Measurements from ENCODE around the gene KMT2A.
"Not testable (repeated sequence)": the region's sequence is repeated elsewhere in the genome, so short reads cannot be mapped to it uniquely, and the experiment has no call there.

The KMT2A gene

GRCh38 chr11:118443590-118444218, 7.4 kb downstream of the KMT2A start:
- peaks cover 98% of the 10 kb centered on the region for H3K4me1 Mint-ChIP-seq
- H3K27ac Mint-ChIP-seq: peak overlapping the region in 1 of 2 donors; percentile 59
- H3K4me3 Mint-ChIP-seq: peak overlapping the region; percentile 55 to 63
- DNase-seq: peak in 1 of 2 donors; percentile 7
- H3K9me3 Mint-ChIP-seq: no peaks in the 10 kb centered on the region
- H3K27me3 Mint-ChIP-seq: no peaks in the 10 kb centered on the region
- peak; percentile 79 for ATAC-seq

GRCh38 chr11:118447423-118447822, 11.1 kb downstream of the KMT2A start:
- H3K4me1 Mint-ChIP-seq: peaks cover 78% of the 10 kb centered on the region
- no peaks in the 10 kb centered on the region for H3K27me3 Mint-ChIP-seq
- H3K4me3 Mint-ChIP-seq: peak overlapping the region; percentile 53 to 54
- no peaks in the 10 kb centered on the region for H3K9me3 Mint-ChIP-seq
- no peak for DNase-seq
- peak overlapping the region in 1 of 2 donors; percentile 27 for H3K27ac Mint-ChIP-seq
- ATAC-seq: no peak

DNA sequence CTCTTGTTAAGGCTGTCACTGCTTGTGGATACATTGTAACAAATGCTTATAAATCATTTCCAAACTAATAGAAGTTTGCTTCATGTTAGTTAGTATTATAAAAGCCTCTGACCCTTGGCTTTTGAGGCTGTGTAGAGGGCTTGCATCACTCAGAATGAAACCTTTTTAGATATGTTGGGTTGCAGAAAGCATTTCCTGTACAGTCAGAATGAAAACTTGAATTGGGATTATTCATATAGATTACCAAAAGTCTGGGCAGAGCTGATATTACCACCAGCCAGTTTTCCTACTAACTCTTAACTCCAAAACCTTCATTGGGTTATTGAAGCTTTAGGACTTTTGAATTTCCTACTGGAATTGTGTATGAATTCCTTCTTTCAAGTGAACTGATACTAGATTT, 12.0 kb downstream of the KMT2A start:
- Mint-ChIP-seq H3K4me3 (peak overlapping the region; percentile 35 to 46), H3K27ac (peak overlapping the region in 1 of 2 donors; percentile 77)
- peak; percentile 92 for ATAC-seq

DNA sequence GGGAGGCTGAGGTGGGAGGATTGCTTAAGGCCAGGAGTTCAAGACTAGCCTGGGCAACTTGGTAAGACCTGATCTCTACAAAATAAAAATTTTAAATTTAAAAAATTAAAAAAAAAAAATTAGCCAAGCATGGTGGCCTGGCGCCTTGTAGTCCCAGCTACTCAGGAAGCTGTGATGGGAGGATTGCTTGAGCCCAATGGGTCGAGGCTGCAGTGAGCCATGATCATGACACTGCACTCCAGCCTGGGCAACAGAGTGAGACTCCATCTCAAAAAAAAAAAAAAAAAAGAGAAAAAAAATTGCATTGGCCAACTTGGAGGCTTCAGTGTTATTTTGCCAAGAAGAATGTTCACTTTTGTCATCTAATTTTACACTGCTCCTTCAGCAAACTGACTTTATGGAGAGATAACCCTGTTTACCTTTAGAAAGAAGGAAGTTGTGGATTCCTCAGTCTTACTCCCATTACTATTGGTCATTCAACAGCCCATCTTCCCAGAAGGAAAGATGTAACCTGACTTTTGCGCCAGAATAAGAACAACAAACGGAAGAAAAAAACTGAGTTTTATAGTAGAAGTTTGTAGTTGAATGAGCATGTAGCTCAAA, 13.1 kb downstream of the KMT2A start:
- DNase-seq (no peak), ATAC-seq (no peak)
- Mint-ChIP-seq H3K27me3 (no peaks in the 10 kb centered on the region), H3K4me3 (no peak overlapping the region), H3K27ac (no peak overlapping the region), H3K4me1 (peaks cover 76% of the 10 kb centered on the region), H3K9me3 (no peaks in the 10 kb centered on the region)

More for the DNA sequence above, 12.0 kb downstream of the KMT2A start:
- peak; percentile 16 to 30 for DNase-seq
- Mint-ChIP-seq H3K9me3 (no peaks in the 10 kb centered on the region), H3K4me1 (peaks cover 76% of the 10 kb centered on the region), H3K27me3 (no peaks in the 10 kb centered on the region)

- Mint-ChIP-seq H3K27me3 (no peaks in the 10 kb centered on the region), H3K4me1 (peaks cover 65% of the 10 kb centered on the region), H3K27ac (no peak overlapping the region), H3K4me3 (no peak overlapping the region), H3K9me3 (no peaks in the 10 kb centered on the region)
- DNase-seq (no peak), ATAC-seq (no peak)
Observed at GRCh38 chr11:118450451-118450850, 14.2 kb downstream of the KMT2A start.

DNA sequence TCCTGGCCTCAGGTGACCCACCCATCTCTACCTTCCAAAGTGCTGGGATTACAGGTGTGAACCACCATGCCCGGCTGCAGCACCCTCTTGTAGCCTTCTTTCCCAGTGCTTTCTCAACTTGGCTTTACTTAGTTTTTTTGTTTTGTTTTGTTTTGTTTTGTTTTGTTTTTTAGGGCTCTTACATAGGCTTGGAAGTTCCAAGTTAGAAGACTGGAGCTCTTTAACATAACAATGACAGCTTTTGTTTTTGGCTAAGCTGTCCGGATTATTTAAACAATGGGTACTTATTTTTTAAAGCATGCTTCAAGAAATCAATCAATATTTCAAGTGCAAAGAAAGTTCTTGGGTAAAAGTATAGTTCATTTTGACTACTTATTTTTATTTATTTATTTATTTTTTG, 25.9 kb downstream of the KMT2A start:
- Mint-ChIP-seq H3K27me3 (no peaks in the 10 kb centered on the region), H3K9me3 (no peaks in the 10 kb centered on the region), H3K4me1 (peaks cover 35% of the 10 kb centered on the region), H3K27ac (no peak overlapping the region), H3K4me3 (no peak overlapping the region)
- ATAC-seq (no peak), DNase-seq (no peak)

- H3K27me3 Mint-ChIP-seq, ATAC-seq, H3K27ac Mint-ChIP-seq, H3K4me3 Mint-ChIP-seq, DNase-seq, H3K9me3 Mint-ChIP-seq: not testable (repeated sequence)
- H3K4me1 Mint-ChIP-seq: peaks cover 18% of the 10 kb centered on the region
Observed at GRCh38 chr11:118468968-118469367, 32.7 kb downstream of the KMT2A start.

GRCh38 chr11:118471030-118471429, 34.7 kb downstream of the KMT2A start:
- H3K4me3 Mint-ChIP-seq: no peak overlapping the region
- no peak for ATAC-seq
- H3K27ac Mint-ChIP-seq: no peak overlapping the region
- peaks cover 14% of the 10 kb centered on the region for H3K4me1 Mint-ChIP-seq
- no peaks in the 10 kb centered on the region for H3K27me3 Mint-ChIP-seq
- no peak for DNase-seq
- no peaks in the 10 kb centered on the region for H3K9me3 Mint-ChIP-seq

- H3K27ac Mint-ChIP-seq: peak overlapping the region; percentile 21 to 30
- peaks cover 24% of the 10 kb centered on the region for H3K4me1 Mint-ChIP-seq
- no peaks in the 10 kb centered on the region for H3K9me3 Mint-ChIP-seq
- no peak for DNase-seq
- H3K4me3 Mint-ChIP-seq: no peak overlapping the region
- no peak for ATAC-seq
- H3K27me3 Mint-ChIP-seq: no peaks in the 10 kb centered on the region
Observed at GRCh38 chr11:118473537-118473936, 37.2 kb downstream of the KMT2A start.

- no peak overlapping the region for H3K4me3 Mint-ChIP-seq
- ATAC-seq (no peak), DNase-seq (no peak)
- H3K27ac Mint-ChIP-seq: peak overlapping the region; percentile 23 to 60
- H3K4me1 Mint-ChIP-seq: peaks cover 14% of the 10 kb centered on the region
- H3K9me3 Mint-ChIP-seq: no peaks in the 10 kb centered on the region
- no peaks in the 10 kb centered on the region for H3K27me3 Mint-ChIP-seq
Observed at GRCh38 chr11:118476676-118477075, 40.4 kb downstream of the KMT2A start.

GRCh38 chr11:118481238-118481637, 44.9 kb downstream of the KMT2A start:
- peak overlapping the region in 1 of 2 donors; percentile 33 for H3K27ac Mint-ChIP-seq
- not testable (repeated sequence) for H3K27me3 Mint-ChIP-seq, DNase-seq, H3K4me3 Mint-ChIP-seq, H3K9me3 Mint-ChIP-seq, H3K4me1 Mint-ChIP-seq, ATAC-seq

DNA sequence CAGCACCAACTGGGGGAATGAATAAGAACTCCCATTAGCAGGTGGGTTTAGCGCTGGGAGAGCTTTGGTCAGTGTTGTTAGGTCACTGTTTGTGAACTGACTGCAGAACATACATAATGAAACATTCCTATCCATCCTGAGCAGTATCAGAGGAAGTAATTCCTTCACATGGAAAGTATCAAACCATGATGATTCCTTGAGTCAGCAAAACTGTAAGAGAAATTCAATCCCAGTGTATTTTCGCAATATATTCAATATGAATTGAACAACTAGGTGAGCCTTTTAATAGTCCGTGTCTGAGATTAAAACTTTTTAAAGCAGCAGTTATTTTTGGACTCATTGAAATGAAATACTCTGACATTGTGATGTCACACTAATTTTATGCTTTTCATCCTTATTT, 48.1 kb downstream of the KMT2A start:
- peak overlapping the region in 1 of 2 donors; percentile 27 for H3K27ac Mint-ChIP-seq
- no peak overlapping the region for H3K4me3 Mint-ChIP-seq
- no peaks in the 10 kb centered on the region for H3K4me1 Mint-ChIP-seq
- ATAC-seq (no peak), DNase-seq (no peak)
- no peaks in the 10 kb centered on the region for H3K9me3 Mint-ChIP-seq
- no peaks in the 10 kb centered on the region for H3K27me3 Mint-ChIP-seq

DNA sequence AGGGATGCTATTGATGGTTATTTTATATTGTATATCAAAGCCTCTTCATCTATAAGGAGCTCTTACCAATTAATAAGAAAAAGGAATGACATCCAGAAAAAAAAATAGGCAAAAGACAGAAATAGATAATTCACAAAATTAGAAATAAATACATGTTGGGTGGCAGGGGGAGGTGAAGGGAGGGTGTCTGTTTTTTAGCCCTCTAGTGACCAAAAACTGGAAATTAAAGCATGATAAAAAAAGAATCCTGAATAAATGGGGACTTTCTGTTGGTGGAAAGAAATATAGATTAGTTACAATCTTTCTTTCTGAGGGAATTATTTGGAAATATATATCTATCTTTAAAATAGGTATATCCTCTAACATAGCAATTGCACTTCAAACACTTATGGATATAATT, 49.0 kb downstream of the KMT2A start:
- DNase-seq (no peak), ATAC-seq (no peak)
- H3K4me1 Mint-ChIP-seq: no peaks in the 10 kb centered on the region
- H3K27ac Mint-ChIP-seq: peak overlapping the region in 1 of 2 donors; percentile 65
- H3K4me3 Mint-ChIP-seq: no peak overlapping the region
- no peaks in the 10 kb centered on the region for H3K27me3 Mint-ChIP-seq
- H3K9me3 Mint-ChIP-seq: no peaks in the 10 kb centered on the region

DNA sequence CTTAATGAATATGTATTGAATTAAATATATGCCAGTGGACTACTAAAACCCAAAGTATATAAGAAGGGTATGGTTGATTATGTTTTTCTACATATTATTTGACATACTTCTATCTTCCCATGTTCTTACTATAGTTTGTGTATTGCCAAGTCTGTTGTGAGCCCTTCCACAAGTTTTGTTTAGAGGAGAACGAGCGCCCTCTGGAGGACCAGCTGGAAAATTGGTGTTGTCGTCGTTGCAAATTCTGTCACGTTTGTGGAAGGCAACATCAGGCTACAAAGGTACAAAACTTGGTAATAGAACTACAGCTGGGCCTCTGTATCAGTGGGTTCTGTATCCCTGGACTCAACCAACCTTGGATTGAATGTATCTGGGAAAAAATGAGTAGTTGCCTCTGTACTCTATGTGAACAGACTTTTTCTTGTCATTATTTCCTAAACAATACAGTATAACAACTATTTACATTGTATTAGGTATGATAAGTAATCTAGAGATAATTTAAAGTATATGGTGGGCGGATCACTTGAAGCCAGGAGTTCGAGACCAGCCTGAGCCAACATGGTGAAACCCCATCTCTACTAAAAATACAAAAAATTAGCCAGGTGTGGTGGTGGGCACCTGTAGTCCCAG, 52.3 kb downstream of the KMT2A start:
- H3K27me3 Mint-ChIP-seq: no peaks in the 10 kb centered on the region
- DNase-seq (peak; percentile 71 to 78), ATAC-seq (peak; percentile 69)
- no peak overlapping the region for H3K4me3 Mint-ChIP-seq
- H3K27ac Mint-ChIP-seq: no peak overlapping the region
- H3K4me1 Mint-ChIP-seq: peaks cover 8% of the 10 kb centered on the region
- no peaks in the 10 kb centered on the region for H3K9me3 Mint-ChIP-seq

GRCh38 chr11:118491041-118491440, 54.7 kb downstream of the KMT2A start:
- H3K9me3 Mint-ChIP-seq: no peaks in the 10 kb centered on the region
- H3K4me1 Mint-ChIP-seq: peaks cover 8% of the 10 kb centered on the region
- no peaks in the 10 kb centered on the region for H3K27me3 Mint-ChIP-seq
- DNase-seq (no peak), ATAC-seq (peak; percentile 75)
- peak overlapping the region; percentile 95 to 96 for H3K27ac Mint-ChIP-seq
- H3K4me3 Mint-ChIP-seq: peak overlapping the region in 1 of 2 donors; percentile 7

DNA sequence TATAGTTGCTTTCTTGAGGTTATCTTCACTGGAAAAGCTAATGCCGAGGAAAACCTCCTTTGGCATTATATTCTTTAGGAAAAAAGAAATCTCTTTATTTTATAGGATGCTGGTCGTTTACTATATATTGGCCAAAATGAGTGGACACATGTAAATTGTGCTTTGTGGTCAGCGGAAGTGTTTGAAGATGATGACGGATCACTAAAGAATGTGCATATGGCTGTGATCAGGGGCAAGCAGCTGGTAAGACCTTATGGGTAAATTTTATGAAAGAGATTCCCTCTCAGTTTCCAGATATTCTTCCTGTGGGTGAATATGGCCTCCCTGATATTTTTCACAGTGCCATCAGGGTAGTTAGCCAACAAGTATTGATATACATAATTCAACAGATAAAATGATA, 61.5 kb downstream of the KMT2A start:
- Mint-ChIP-seq H3K4me1 (no peaks in the 10 kb centered on the region), H3K9me3 (no peaks in the 10 kb centered on the region), H3K27ac (no peak overlapping the region), H3K4me3 (no peak overlapping the region), H3K27me3 (no peaks in the 10 kb centered on the region)
- DNase-seq (no peak), ATAC-seq (no peak)

All from stimulated activated naive CD8-positive, alpha-beta T cell treated with anti-CD3 and anti-CD28 coated beads, Interleukin-15, amount 100 ng/mL, for 72 hours (primary cell).